ENCODE measurements around the gene BAD.

BAD gene

DNA sequence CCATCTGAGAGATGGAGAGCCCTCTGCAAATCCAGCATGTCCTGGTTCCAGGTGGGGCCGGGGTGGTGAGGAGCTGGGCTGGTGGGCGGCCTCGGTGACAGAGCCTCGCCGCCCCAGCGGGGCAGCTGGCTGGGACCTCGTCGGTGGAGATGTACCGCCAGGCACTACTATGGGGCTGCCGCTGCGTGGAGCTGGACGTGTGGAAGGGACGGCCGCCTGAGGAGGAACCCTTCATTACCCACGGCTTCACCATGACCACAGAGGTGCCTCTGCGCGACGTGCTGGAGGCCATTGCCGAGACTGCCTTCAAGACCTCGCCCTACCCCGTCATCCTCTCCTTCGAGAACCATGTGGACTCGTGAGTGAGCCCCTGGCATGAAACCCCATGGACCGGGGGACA is 26.1 kb downstream of the BAD start:
- H3K4me1 ChIP-seq (ENCODE audit: insufficient read depth, low read length) = no peaks in the 10 kb centered on the region
- no peak overlapping the region for H3K27ac ChIP-seq (ENCODE audit: low read depth, low read length)
- no peak overlapping the region for H3K9ac ChIP-seq (ENCODE audit: low read length)
- H3K4me3 ChIP-seq (ENCODE audit: low read depth in 1 of 2, low read length in 2 of 2) = no peak overlapping the region
- no peaks in the 10 kb centered on the region for H3K27me3 ChIP-seq (ENCODE audit: control insufficient read depth in 1 of 2, insufficient read depth in 2 of 2, low read length in 2 of 2)
- no peaks in the 10 kb centered on the region for H3K9me3 ChIP-seq (ENCODE audit: low read length)
- H3K36me3 ChIP-seq (ENCODE audit: insufficient read depth, low read length) = peaks cover 48% of the 10 kb centered on the region

DNA sequence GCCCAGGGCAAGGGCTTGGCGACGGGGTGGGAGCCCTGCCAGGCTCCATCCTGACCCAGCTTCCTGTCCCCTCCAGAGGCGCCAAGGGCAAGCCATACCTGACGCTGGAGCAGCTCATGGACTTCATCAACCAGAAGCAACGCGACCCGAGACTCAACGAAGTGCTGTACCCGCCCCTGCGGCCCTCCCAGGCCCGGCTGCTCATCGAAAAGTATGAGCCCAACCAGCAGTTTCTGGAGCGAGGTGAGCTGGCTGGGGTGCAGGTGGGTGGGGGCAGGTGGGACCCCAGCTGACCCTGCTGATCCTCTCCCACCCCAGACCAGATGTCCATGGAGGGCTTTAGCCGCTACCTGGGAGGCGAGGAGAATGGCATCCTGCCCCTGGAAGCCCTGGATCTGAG is 28.2 kb downstream of the BAD start:
- Histone ChIP-seq H3K9ac (ENCODE audit: low read length) (no peak overlapping the region), H3K36me3 (ENCODE audit: insufficient read depth, low read length) (peaks cover 38% of the 10 kb centered on the region)

DNA sequence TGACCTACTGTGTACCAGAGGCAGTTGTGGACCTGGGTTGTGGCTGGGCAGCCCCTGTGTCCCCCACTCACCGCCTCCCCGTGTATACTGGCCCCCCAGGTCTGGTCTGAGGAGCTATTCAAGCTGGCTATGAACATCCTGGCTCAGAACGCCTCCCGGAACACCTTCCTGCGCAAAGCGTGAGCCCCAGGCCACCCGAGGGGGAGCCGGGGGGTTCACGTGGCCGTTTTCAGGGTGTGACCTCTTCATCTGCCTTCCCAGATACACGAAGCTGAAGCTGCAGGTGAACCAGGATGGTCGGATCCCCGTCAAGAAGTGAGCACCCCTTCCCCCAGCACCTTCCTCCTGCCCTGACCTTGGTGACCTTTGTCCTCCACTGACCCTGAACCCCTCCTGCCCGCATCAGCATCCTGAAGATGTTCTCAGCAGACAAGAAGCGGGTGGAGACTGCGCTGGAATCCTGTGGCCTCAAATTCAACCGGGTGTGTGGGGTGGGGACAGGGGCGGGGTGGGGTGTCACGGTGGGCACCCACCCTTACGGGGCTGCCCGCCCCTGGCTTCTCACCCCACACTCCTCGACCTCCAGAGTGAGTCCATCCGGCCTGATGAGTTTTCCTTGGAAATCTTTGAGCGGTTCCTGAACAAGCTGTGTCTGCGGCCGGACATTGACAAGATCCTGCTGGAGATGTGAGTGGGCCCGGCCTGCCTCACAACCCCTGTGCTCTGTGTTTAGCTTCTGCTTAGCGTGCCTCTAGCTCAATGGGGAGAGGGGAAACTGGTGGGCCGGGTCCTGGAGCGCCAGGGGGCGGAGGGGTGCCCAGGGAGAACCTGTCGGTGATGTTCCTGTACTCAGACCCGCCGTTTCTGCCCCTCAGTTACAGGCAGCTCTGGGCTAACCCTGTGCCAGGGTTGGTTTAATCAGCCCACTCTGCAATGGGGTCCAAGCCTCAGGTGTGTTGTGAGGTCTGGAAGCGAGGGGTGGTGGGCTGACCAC is 29.0 kb downstream of the BAD start:
- no peaks in the 10 kb centered on the region for H3K27me3 ChIP-seq (ENCODE audit: control insufficient read depth in 1 of 2, insufficient read depth in 2 of 2, low read length in 2 of 2)
- H3K27ac ChIP-seq (ENCODE audit: low read depth, low read length) = no peak overlapping the region
- peaks cover 20% of the 10 kb centered on the region for H3K4me1 ChIP-seq (ENCODE audit: insufficient read depth, low read length)
- H3K4me3 ChIP-seq (ENCODE audit: low read depth in 1 of 2, low read length in 2 of 2) = no peak overlapping the region
- H3K9me3 ChIP-seq (ENCODE audit: low read length) = no peaks in the 10 kb centered on the region
- H3K9ac ChIP-seq (ENCODE audit: low read length) = no peak overlapping the region
- peaks cover 38% of the 10 kb centered on the region for H3K36me3 ChIP-seq (ENCODE audit: insufficient read depth, low read length)

More for the DNA sequence above, 28.2 kb downstream of the BAD start:
- Histone ChIP-seq H3K27ac (ENCODE audit: low read depth, low read length) (no peak overlapping the region), H3K9me3 (ENCODE audit: low read length) (no peaks in the 10 kb centered on the region), H3K4me3 (ENCODE audit: low read depth in 1 of 2, low read length in 2 of 2) (no peak overlapping the region), H3K4me1 (ENCODE audit: insufficient read depth, low read length) (peaks cover 15% of the 10 kb centered on the region), H3K27me3 (ENCODE audit: control insufficient read depth in 1 of 2, insufficient read depth in 2 of 2, low read length in 2 of 2) (no peaks in the 10 kb centered on the region)

DNA sequence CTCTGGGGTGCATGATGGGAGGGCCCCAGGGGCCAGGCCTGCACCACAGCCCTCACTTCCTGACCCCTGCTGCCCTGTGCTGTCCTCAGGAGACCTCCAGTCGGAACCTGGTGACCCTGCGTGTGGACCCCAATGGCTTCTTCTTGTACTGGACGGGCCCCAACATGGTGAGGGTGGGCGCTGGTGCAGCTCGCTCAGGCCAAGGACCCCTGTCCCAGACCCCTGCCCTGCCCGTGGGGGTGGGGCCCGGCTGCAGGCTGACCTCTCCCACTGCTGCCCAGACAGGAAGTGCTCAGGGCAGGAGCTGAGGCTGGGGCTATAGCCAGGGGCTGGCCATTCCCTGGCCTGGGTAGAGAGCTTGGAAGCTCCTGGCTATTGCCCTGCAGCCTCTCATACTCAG is 30.1 kb downstream of the BAD start:
- Histone ChIP-seq H3K9ac (ENCODE audit: low read length) (no peak overlapping the region), H3K4me3 (ENCODE audit: low read depth in 1 of 2, low read length in 2 of 2) (no peak overlapping the region), H3K36me3 (ENCODE audit: insufficient read depth, low read length) (peaks cover 28% of the 10 kb centered on the region), H3K27ac (ENCODE audit: low read depth, low read length) (no peak overlapping the region), H3K27me3 (ENCODE audit: control insufficient read depth in 1 of 2, insufficient read depth in 2 of 2, low read length in 2 of 2) (no peaks in the 10 kb centered on the region), H3K9me3 (ENCODE audit: low read length) (no peaks in the 10 kb centered on the region), H3K4me1 (ENCODE audit: insufficient read depth, low read length) (peaks cover 21% of the 10 kb centered on the region)

DNA sequence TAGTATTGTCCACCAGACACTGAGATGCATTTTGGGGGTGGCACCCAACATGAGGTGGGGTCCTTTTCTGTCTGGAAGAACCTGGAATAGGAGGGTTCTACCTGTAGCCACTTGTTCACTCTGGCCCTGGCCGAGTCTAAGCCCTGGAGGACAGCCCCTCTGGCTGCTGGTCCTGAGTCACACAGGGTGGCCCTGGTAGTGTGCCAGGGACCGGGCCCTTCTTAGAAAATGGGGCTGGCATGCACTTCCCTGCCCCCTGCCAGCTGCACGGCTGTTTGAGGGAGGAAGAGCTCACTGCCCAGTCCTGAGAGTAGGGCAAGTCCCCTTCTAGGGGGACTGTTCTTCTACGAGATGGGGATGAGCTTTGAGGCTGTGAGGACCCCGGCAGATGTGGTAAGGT is 31.0 kb downstream of the BAD start:
- no peak overlapping the region for H3K27ac ChIP-seq (ENCODE audit: low read depth, low read length)
- H3K27me3 ChIP-seq (ENCODE audit: control insufficient read depth in 1 of 2, insufficient read depth in 2 of 2, low read length in 2 of 2) = no peaks in the 10 kb centered on the region
- H3K9me3 ChIP-seq (ENCODE audit: low read length) = no peaks in the 10 kb centered on the region
- H3K4me3 ChIP-seq (ENCODE audit: low read depth in 1 of 2, low read length in 2 of 2) = no peak overlapping the region
- H3K9ac ChIP-seq (ENCODE audit: low read length) = no peak overlapping the region
- H3K4me1 ChIP-seq (ENCODE audit: insufficient read depth, low read length) = peaks cover 21% of the 10 kb centered on the region
- peaks cover 23% of the 10 kb centered on the region for H3K36me3 ChIP-seq (ENCODE audit: insufficient read depth, low read length)

DNA sequence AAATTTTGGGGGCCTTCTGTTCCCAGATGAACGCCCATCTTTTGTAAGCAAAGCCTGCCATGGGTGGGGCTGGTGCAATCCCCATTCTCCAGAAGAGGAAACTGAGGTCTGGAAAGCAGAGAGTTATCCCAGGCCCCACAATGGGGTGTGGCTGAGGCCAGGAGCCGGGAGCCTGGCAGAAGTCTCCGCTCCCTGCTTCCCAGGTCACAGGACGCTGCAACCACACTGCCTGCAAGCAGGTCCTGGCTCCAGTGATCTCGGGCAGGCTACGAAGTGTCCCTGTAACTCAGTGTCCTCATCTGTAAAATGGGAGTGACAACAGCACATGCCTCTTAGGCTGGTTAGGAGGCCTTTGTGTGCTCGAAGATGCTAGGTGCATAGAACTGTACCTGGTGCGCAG is 31.4 kb downstream of the BAD start:
- no peaks in the 10 kb centered on the region for H3K9me3 ChIP-seq (ENCODE audit: low read length)
- H3K9ac ChIP-seq (ENCODE audit: low read length) = no peak overlapping the region
- no peaks in the 10 kb centered on the region for H3K27me3 ChIP-seq (ENCODE audit: control insufficient read depth in 1 of 2, insufficient read depth in 2 of 2, low read length in 2 of 2)
- H3K4me1 ChIP-seq (ENCODE audit: insufficient read depth, low read length) = peaks cover 24% of the 10 kb centered on the region
- peak overlapping the region in 1 of 2 donors; percentile 82 for H3K4me3 ChIP-seq (ENCODE audit: low read depth in 1 of 2, low read length in 2 of 2)
- no peak overlapping the region for H3K27ac ChIP-seq (ENCODE audit: low read depth, low read length)
- H3K36me3 ChIP-seq (ENCODE audit: insufficient read depth, low read length) = peaks cover 20% of the 10 kb centered on the region

DNA sequence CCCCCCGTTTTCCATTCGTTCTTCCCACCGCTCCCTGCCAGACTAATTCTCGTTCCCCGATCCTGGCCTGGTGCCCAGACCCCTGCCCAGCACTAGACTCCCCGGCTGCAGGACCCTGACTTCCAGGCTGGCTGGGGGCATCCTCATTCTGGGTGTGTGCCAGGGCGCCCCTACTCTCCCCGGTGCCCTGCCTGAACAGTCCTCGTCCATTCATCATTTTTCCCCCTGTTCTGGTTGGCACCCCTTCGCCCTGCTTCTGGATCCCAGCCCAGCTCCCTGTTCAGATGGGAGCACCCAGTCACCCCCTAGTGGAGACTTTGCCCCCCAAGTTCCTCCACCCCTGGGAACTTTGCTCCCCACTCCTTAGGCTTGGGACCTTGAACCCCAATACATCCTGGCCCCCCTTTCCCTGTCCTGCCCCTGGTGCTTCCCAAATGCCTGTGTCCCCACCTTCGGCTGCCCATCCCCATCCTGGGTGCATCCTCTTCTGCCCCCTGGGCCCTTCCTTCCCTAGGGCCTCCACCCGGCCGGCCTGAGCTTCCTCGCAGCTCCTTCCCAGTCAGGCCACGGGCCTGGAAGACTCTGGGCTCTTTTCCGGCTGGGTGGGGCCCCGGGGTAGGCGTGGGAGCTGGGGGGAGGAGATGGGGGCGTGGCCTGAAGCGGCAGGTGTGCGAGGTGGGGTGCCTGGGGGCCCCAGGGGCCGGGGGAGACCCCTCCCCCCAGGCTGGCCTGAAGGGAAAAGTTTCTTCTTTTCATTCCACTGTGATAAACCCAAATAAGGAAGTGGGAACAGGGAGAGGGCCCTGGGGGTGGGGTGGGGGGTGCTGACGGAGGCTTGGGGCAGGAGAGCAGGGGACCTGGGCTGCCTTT is 32.2 kb downstream of the BAD start:
- Histone ChIP-seq H3K27me3 (ENCODE audit: control insufficient read depth in 1 of 2, insufficient read depth in 2 of 2, low read length in 2 of 2) (no peaks in the 10 kb centered on the region), H3K27ac (ENCODE audit: low read depth, low read length) (peak overlapping the region; percentile 20), H3K9ac (ENCODE audit: low read length) (peak overlapping the region; percentile 53), H3K4me3 (ENCODE audit: low read depth in 1 of 2, low read length in 2 of 2) (peak overlapping the region; percentile 82 to 90), H3K9me3 (ENCODE audit: low read length) (no peaks in the 10 kb centered on the region), H3K36me3 (ENCODE audit: insufficient read depth, low read length) (peaks cover 20% of the 10 kb centered on the region), H3K4me1 (ENCODE audit: insufficient read depth, low read length) (peaks cover 29% of the 10 kb centered on the region)

DNA sequence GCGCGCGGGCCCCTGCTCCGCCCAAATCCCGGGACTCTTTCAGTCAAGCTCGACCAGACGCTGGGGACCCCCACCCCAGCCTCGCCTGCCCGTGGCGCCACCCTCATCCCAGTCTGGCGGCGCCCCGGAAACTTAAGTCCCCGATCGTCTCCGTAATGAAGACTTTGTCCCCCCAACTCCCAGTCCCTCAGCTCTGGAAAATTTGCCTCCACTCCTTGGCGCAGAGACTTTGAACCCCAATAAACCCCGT is 32.8 kb downstream of the BAD start:
- Histone ChIP-seq H3K36me3 (ENCODE audit: insufficient read depth, low read length) (peaks cover 20% of the 10 kb centered on the region), H3K4me1 (ENCODE audit: insufficient read depth, low read length) (peaks cover 29% of the 10 kb centered on the region), H3K9me3 (ENCODE audit: low read length) (no peaks in the 10 kb centered on the region), H3K4me3 (ENCODE audit: low read depth in 1 of 2, low read length in 2 of 2) (peak overlapping the region; percentile 82 to 90), H3K27me3 (ENCODE audit: control insufficient read depth in 1 of 2, insufficient read depth in 2 of 2, low read length in 2 of 2) (no peaks in the 10 kb centered on the region), H3K27ac (ENCODE audit: low read depth, low read length) (peak overlapping the region; percentile 20), H3K9ac (ENCODE audit: low read length) (peak overlapping the region; percentile 53)

DNA sequence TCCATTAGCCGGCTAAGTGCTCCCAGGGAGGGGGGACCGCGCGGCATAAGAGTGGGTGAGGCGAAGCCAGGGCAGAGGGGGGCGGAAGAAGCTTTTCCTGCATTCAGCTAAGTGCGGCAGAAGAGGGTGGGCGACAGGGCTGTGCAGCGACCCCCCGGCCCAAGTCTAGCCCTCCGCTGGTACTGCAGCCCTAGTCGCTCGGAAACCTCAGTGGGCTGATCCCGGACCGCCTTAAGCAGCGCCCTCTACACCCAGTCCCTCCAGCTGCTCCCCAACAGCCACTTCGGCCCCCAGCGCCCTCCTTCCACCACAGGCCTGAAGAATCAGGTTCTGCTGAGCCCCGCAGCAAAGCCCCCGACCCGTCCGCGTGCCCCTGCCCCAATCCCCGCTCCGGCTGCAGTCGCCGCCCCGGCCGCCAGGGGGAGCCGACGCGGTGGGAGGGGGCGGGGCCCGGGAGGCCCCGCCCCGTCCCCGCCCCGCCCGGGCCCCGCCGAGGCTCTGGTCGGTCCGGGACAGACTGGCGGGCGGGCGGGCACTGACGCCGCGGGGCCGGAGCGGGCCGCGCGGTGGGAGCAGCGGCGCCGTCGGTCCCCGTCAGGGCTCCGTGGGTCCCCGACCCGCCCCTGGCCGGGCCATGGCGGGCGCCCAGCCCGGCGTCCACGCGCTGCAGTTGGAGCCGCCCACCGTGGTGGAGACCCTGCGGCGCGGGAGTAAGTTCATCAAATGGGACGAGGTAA is 33.3 kb downstream of the BAD start, which contains the start of gene PLCB3:
Gene PLCB3, plus strand, starts transcription at position 515 of the 737 bp plus-strand sequence. Its CDS starts 120 bp downstream, at position 635.
- Histone ChIP-seq H3K4me1 (ENCODE audit: insufficient read depth, low read length) (peaks cover 29% of the 10 kb centered on the region), H3K27me3 (ENCODE audit: control insufficient read depth in 1 of 2, insufficient read depth in 2 of 2, low read length in 2 of 2) (no peaks in the 10 kb centered on the region), H3K9ac (ENCODE audit: low read length) (peak within 1 kb of the TSS; percentile 53), H3K27ac (ENCODE audit: low read depth, low read length) (peak within 1 kb of the TSS; percentile 20), H3K36me3 (ENCODE audit: insufficient read depth, low read length) (peaks cover 16% of the 10 kb centered on the region), H3K9me3 (ENCODE audit: low read length) (no peaks in the 10 kb centered on the region), H3K4me3 (ENCODE audit: low read depth in 1 of 2, low read length in 2 of 2) (peak within 1 kb of the TSS; percentile 82 to 90)

DNA sequence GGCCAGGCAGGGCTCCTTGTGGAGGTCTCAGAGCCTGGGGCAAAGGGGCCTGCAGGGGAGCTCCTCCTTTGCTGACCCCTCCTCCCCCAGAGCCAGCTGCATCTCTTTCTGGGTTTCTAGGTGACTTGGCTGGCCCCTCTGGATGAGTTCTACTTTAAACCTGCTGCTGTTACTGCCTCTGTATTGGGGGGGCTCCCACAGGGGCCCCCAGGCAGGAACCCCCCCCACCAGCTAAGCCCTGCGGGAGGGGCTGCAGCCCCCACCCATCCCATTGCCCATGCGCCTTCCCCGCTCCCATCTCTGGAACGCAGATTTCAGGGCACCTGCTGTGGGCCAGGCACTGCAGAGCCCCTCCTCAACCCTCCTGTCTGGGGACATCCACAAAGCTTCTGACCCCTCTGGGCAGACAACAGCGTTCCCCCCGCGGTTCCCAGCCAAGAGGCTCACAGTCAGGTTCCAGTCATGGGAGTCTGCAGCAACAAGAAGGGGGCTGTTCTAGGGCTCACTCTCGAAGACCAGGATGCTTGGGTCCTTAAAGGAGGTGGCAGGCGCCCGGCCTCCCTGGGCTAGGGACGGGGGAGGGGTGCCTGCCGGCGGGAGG is 34.0 kb downstream of the BAD start:
- peak overlapping the region in 1 of 2 donors; percentile 55 for H3K4me3 ChIP-seq (ENCODE audit: low read depth in 1 of 2, low read length in 2 of 2)
- H3K27ac ChIP-seq (ENCODE audit: low read depth, low read length) = no peak overlapping the region
- H3K9ac ChIP-seq (ENCODE audit: low read length) = peak overlapping the region; percentile 49
- no peaks in the 10 kb centered on the region for H3K27me3 ChIP-seq (ENCODE audit: control insufficient read depth in 1 of 2, insufficient read depth in 2 of 2, low read length in 2 of 2)
- H3K4me1 ChIP-seq (ENCODE audit: insufficient read depth, low read length) = peaks cover 31% of the 10 kb centered on the region
- no peaks in the 10 kb centered on the region for H3K9me3 ChIP-seq (ENCODE audit: low read length)
- H3K36me3 ChIP-seq (ENCODE audit: insufficient read depth, low read length) = peaks cover 9% of the 10 kb centered on the region

All from muscle layer of colon (tissue), 2 donors.